ENCODE measurements around the gene TEX11. TPM values are rescaled to one million over a fixed set of nuclear protein-coding genes. Genes with fewer than 3 reads are reported as not detected.
"Not testable (repeated sequence)": the region's sequence is repeated elsewhere in the genome, so short reads cannot be mapped to it uniquely, and the experiment has no call there.

The TEX11 gene
- total and polyA plus RNA-seq, 7 donors = not detected

DNA sequence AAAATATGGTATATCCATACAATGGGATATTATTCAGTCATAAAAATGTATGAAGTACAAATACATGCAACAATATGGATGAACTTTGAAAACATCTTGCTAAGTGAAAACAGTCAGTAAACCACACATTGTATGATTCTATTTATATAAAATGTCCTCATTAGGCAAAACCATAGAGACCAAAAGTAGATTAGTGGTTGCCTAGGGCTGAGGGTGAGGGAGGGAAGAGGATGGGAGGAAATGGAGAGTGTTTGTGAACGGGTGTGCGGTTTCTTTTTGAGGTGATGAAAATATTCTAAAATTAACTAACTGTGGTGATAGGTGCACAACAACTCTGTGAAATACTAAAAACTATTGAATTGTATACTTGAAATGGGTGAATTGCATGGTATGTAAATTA lies 29.6 kb downstream of the TEX11 start:
- DNase-seq (no peak), ATAC-seq (no peak)
- TF ChIP-seq, protein P1, sequence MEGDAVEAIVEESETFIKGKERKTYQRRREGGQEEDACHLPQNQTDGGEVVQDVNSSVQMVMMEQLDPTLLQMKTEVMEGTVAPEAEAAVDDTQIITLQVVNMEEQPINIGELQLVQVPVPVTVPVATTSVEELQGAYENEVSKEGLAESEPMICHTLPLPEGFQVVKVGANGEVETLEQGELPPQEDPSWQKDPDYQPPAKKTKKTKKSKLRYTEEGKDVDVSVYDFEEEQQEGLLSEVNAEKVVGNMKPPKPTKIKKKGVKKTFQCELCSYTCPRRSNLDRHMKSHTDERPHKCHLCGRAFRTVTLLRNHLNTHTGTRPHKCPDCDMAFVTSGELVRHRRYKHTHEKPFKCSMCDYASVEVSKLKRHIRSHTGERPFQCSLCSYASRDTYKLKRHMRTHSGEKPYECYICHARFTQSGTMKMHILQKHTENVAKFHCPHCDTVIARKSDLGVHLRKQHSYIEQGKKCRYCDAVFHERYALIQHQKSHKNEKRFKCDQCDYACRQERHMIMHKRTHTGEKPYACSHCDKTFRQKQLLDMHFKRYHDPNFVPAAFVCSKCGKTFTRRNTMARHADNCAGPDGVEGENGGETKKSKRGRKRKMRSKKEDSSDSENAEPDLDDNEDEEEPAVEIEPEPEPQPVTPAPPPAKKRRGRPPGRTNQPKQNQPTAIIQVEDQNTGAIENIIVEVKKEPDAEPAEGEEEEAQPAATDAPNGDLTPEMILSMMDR (IDR thresholded peaks at IDR 0.05) = no peak
- H3K36me3 ChIP-seq (ENCODE audit: insufficient read depth in 1 of 2, low read depth in 1 of 2) = no peaks in the 10 kb centered on the region
- H3K9me3 ChIP-seq = no peaks in the 10 kb centered on the region
- WGBS, 3 donors = 78 to 90% (median 83%) methylated on average over 2 of the region's 2 CpGs
- H3K4me3 ChIP-seq = no peak overlapping the region
- intact Hi-C loops (cut with DNase I) = no loop called here
- H3K4me1 ChIP-seq = no peaks in the 10 kb centered on the region
- H3K27ac ChIP-seq = no peak overlapping the region
- H3K27me3 ChIP-seq (ENCODE audit: insufficient read depth in 3 of 3, low read length in 2 of 3) = peaks cover 0 to 40% (median 2%) of the 10 kb centered on the region in 3 donors

DNA sequence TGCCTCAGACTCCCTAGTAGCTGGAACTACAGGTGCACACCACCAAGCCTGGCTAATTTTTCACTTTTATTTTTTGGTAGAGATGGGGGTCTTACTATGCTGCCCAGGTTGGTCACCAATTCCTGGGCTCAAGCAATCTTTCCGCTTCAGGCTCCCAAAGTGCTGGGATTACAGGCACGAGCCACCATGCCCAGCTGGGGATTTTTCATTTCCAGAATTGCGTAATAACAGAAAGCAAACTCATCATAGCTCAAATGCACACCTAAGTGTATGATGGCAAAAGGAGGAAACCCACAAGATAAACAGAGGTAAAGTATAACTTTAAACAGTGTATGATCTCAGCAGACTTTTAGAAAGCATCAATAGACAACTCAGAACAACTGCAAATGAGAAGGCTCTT lies 56.2 kb downstream of the TEX11 start:
- intact Hi-C loops (cut with DNase I) = no loop called here
- Histone ChIP-seq H3K4me1 (no peaks in the 10 kb centered on the region), H3K4me3 (no peak overlapping the region), H3K36me3 (ENCODE audit: insufficient read depth in 1 of 2, low read depth in 1 of 2) (no peaks in the 10 kb centered on the region), H3K9me3 (peaks cover 5% of the 10 kb centered on the region), H3K27ac (no peak overlapping the region), H3K27me3 (ENCODE audit: insufficient read depth in 3 of 3, low read length in 2 of 3) (peaks cover 0 to 19% (median 0%) of the 10 kb centered on the region in 3 donors)
- no peak for ATAC-seq
- WGBS, 3 donors = 52 to 58% (median 56%) methylated on average over 3 of the region's 3 CpGs
- DNase-seq = no peak
- TF ChIP-seq, protein P1 (IDR thresholded peaks at IDR 0.05) = no peak

DNA sequence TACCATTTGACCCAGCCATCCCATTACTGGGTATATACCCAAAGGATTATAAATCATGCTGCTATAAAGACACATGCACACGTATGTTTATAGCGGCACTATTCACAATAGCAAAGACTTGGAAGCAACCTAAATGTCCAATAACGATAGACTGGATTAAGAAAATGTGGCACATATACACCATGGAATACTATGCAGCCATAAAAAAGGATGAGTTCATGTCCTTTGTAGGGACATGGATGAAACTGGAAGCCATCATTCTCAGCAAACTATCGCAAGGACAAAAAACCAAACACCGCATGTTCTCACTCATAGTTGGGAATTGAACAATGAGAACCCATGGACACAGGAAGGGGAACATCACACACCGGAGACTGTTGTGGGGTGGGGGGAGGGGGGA lies 64.4 kb downstream of the TEX11 start:
- intact Hi-C loops (cut with DNase I); H3K27ac ChIP-seq; H3K4me3 ChIP-seq; H3K4me1 ChIP-seq; DNase-seq; H3K27me3 ChIP-seq (ENCODE audit: insufficient read depth in 3 of 3, low read length in 2 of 3); H3K36me3 ChIP-seq (ENCODE audit: insufficient read depth in 1 of 2, low read depth in 1 of 2); H3K9me3 ChIP-seq; ATAC-seq: not testable (repeated sequence)
- 90 to 97% (median 90%) methylated on average over 5 to 6 of the region's 6 CpGs for WGBS, 3 donors

DNA sequence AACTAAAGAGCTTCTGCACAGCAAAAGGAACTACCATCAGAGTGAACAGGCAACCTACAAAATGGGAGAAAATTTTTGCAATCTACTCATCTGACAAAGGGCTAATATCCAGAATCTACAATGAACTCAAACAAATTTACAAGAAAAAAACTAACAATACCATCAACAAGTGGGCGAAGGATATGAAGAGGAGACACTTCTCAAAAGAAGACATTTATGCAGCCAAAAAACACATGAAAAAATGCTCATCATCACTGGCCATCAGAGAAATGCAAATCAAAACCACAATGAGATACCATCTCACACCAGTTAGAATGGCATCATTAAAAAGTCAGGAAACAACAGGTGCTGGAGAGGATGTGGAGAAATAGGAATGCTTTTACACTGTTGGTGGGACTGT lies 64.9 kb downstream of the TEX11 start:
- DNase-seq; intact Hi-C loops (cut with DNase I); H3K36me3 ChIP-seq (ENCODE audit: insufficient read depth in 1 of 2, low read depth in 1 of 2); H3K4me3 ChIP-seq; ATAC-seq; H3K9me3 ChIP-seq; H3K27ac ChIP-seq; H3K27me3 ChIP-seq (ENCODE audit: insufficient read depth in 3 of 3, low read length in 2 of 3); H3K4me1 ChIP-seq: not testable (repeated sequence)
- 91 to 100% (median 94%) methylated on average over 1 of the region's 1 CpG for WGBS, 3 donors

DNA sequence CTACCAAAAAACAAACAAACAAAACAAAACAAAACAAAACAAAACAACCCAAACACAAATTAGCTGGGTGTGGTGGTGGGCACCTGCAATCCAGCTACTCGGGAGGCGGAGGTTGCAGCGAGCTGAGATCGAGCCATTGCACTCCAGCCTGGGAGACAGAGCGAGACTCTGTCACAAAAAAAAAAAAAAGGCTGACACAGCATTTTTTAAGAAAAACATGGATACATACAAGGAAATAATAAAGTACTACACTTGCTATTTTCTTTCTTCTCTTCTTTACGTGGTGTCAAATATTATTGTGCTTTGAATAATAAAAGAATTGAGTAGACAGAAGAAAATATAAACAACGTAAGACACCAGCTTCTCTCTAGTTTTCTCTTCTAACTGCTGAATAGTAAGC lies 73.9 kb downstream of the TEX11 start:
- Histone ChIP-seq H3K4me3 (no peak overlapping the region), H3K27ac (no peak overlapping the region), H3K27me3 (ENCODE audit: insufficient read depth in 3 of 3, low read length in 2 of 3) (peaks cover 0 to 18% (median 0%) of the 10 kb centered on the region in 3 donors), H3K36me3 (ENCODE audit: insufficient read depth in 1 of 2, low read depth in 1 of 2) (no peaks in the 10 kb centered on the region), H3K4me1 (no peaks in the 10 kb centered on the region), H3K9me3 (no peaks in the 10 kb centered on the region)
- WGBS, 3 donors = 85 to 90% (median 86%) methylated on average over 7 of the region's 7 CpGs
- DNase-seq = no peak
- intact Hi-C loops (cut with DNase I) = no loop called here
- TF ChIP-seq, protein P1 (IDR thresholded peaks at IDR 0.05) = no peak
- ATAC-seq = no peak

DNA sequence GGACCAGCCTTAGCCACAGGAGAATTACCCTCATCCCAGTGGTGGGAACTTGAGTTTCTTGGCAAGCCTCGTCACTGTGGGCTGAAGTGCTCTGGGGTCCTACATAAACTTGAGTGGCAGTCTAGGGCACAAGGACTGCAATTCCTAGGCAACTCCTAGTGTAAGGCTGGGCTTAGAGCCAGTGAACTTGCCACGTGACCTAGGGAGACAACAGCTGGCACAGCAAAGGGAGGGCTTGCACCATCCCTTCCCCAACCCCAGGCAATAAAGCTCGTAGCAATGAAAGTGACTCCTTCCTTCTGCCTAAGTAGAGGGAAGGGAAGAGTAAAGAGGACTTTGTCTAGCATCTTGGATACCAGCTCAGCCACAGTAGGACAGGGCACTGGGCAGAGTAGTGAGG lies 81.8 kb downstream of the TEX11 start:
- TF ChIP-seq, protein P1 (IDR thresholded peaks at IDR 0.05) = no peak
- Histone ChIP-seq H3K9me3 (no peaks in the 10 kb centered on the region), H3K4me3 (no peak overlapping the region), H3K27me3 (ENCODE audit: insufficient read depth in 3 of 3, low read length in 2 of 3) (peaks cover 0 to 15% (median 0%) of the 10 kb centered on the region in 3 donors), H3K27ac (no peak overlapping the region), H3K36me3 (ENCODE audit: insufficient read depth in 1 of 2, low read depth in 1 of 2) (no peaks in the 10 kb centered on the region), H3K4me1 (no peaks in the 10 kb centered on the region)
- intact Hi-C loops (cut with DNase I) = no loop called here
- 10 to 28% (median 23%) methylated on average over 3 of the region's 3 CpGs for WGBS, 3 donors
- no peak for DNase-seq
- ATAC-seq = no peak

All from psoas muscle (tissue), 8 donors.